RWPE2 (cell line): ENCODE data around the gene MGARP.

ENCODE experiments used
- ATAC-seq: fragments of 200-7000 bp; cut with Tn5 transposase; 3 replicates; pipeline ENCODE4 v1.9.1; 2021; ENCODE audit warnings: low read depth
- DNase-seq: peaks from one replicate; pipeline ENCODE4 v3.0.0-alpha.2; 2020; ENCODE audit warnings: low spot score
- H3K27ac ChIP-seq: fragments of 450-650 bp; 2 replicates; pipeline ENCODE4 v1.5.1; 2017; ENCODE audit warnings: mild to moderate bottlenecking; ENCODE audit not compliant: poor library complexity, severe bottlenecking
- H3K27me3 ChIP-seq: fragments of 250-450 bp; sonication (Bioruptor Pico); 2 replicates; pipeline ENCODE4 v1.5.1; 2021; ENCODE audit warnings: mild to moderate bottlenecking, moderate library complexity; ENCODE audit not compliant: insufficient read depth, poor library complexity, severe bottlenecking
- H3K36me3 ChIP-seq: fragments of 250-450 bp; sonication (Bioruptor Pico); 2 replicates; pipeline ENCODE4 v1.5.1; 2020; ENCODE audit warnings: low read depth, mild to moderate bottlenecking, moderate library complexity
- H3K4me1 ChIP-seq: fragments of 250-450 bp; sonication (Bioruptor Pico); 2 replicates; pipeline ENCODE4 v1.5.1; 2021; ENCODE audit warnings: mild to moderate bottlenecking, moderate library complexity; ENCODE audit not compliant: insufficient read depth, poor library complexity, severe bottlenecking
- H3K4me3 ChIP-seq: fragments of 250-450 bp; sonication (Bioruptor Pico); 2 replicates; pipeline ENCODE4 v1.5.1; 2021; ENCODE audit warnings: mild to moderate bottlenecking, moderate library complexity; ENCODE audit not compliant: severe bottlenecking
- H3K9me3 ChIP-seq: fragments of 250-450 bp; sonication (Bioruptor Pico); 2 replicates; pipeline ENCODE4 v1.5.1; 2021; ENCODE audit warnings: mild to moderate bottlenecking, moderate library complexity; ENCODE audit not compliant: severe bottlenecking
- TF ChIP-seq, protein P1 (sequence below): fragments of 450-650 bp; IDR thresholded peaks from one replicate; pipeline ENCODE4 v1.5.1; 2017; ENCODE audit warnings: mild to moderate bottlenecking, moderate library complexity; ENCODE audit not compliant: poor library complexity, severe bottlenecking

Gene MGARP

GRCh38 chr4:139219450-139220055, 60.5 kb downstream of the MGARP start:
- H3K9me3 ChIP-seq = no peaks in the 10 kb centered on the region
- H3K27me3 ChIP-seq = no peaks in the 10 kb centered on the region
- H3K4me3 ChIP-seq = no peak overlapping the region
- H3K4me1 ChIP-seq = peaks cover 3% of the 10 kb centered on the region
- ATAC-seq = no peak
- no peaks in the 10 kb centered on the region for H3K36me3 ChIP-seq
- no peak overlapping the region for H3K27ac ChIP-seq
- no peak for DNase-seq
- TF ChIP-seq, protein P1, sequence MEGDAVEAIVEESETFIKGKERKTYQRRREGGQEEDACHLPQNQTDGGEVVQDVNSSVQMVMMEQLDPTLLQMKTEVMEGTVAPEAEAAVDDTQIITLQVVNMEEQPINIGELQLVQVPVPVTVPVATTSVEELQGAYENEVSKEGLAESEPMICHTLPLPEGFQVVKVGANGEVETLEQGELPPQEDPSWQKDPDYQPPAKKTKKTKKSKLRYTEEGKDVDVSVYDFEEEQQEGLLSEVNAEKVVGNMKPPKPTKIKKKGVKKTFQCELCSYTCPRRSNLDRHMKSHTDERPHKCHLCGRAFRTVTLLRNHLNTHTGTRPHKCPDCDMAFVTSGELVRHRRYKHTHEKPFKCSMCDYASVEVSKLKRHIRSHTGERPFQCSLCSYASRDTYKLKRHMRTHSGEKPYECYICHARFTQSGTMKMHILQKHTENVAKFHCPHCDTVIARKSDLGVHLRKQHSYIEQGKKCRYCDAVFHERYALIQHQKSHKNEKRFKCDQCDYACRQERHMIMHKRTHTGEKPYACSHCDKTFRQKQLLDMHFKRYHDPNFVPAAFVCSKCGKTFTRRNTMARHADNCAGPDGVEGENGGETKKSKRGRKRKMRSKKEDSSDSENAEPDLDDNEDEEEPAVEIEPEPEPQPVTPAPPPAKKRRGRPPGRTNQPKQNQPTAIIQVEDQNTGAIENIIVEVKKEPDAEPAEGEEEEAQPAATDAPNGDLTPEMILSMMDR = no peak
